ENCODE results near the gene PPP4R3B.
A peak's percentile ranks its signal among the peaks of the same experiment; 100 is the strongest.

The PPP4R3B gene

DNA sequence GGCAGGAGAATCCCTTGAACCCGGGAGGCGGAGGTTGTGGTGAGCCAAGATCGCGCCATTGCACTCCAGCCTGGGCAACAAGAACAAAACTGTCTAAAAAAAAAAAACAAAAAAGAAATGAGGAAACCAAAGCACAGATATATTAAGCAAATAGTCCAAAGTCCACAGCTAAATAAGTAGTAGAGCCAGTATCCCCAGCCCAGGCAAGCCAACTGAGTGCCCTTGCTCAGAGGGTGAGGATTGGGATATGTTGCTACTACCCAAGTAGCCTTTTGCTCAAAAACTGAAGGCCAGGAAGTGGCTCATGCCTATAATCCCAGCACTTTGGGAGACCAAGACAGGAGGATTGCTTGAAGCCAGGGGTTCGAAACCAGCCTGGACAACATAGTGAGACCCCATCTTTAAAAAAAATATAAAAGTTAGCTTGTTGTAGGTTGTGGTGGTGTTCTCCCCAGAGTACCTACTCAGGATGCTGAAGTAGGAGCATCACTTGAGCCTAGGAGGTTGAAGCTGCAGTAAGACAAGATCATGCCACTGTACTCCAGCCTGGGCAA, 92.5 kb downstream of the PPP4R3B start:
- TF ChIP-seq EGR2 (tag by site-specific recombination; IDR thresholded peaks at IDR 0.05; ENCODE audit: low read depth) (no peak), ZNF121 (tag by site-specific recombination; IDR thresholded peaks at IDR 0.05) (peak; percentile 19; the same call in 1 of the 2 replicates)
- no peak overlapping the region for H3K27ac ChIP-seq (ENCODE audit: extremely low read depth, low read depth, low read length)
- CTCF ChIA-PET, result interaction anchor here (0.8 kb wide), 1 partner anchor 398 kb away, joined by 3 read pairs; the partner anchor contains the start of gene EFEMP1
- no peaks in the 10 kb centered on the region for H3K4me1 ChIP-seq (ENCODE audit: control insufficient read depth, insufficient read depth, low read length)
- POLR2A ChIA-PET, result no interaction called here
- H3K9me3 ChIP-seq (ENCODE audit: control insufficient read depth, insufficient read depth, low read depth, low read length), result no peaks in the 10 kb centered on the region
- H3K4me3 ChIP-seq (ENCODE audit: low read depth, low read length), result no peak overlapping the region
- peaks cover 41 to 61% of the 10 kb centered on the region in 2 experiments for H3K36me3 ChIP-seq (ENCODE audit: control insufficient read depth in 2 of 2, insufficient read depth in 1 of 2, low read length in 2 of 2)

DNA sequence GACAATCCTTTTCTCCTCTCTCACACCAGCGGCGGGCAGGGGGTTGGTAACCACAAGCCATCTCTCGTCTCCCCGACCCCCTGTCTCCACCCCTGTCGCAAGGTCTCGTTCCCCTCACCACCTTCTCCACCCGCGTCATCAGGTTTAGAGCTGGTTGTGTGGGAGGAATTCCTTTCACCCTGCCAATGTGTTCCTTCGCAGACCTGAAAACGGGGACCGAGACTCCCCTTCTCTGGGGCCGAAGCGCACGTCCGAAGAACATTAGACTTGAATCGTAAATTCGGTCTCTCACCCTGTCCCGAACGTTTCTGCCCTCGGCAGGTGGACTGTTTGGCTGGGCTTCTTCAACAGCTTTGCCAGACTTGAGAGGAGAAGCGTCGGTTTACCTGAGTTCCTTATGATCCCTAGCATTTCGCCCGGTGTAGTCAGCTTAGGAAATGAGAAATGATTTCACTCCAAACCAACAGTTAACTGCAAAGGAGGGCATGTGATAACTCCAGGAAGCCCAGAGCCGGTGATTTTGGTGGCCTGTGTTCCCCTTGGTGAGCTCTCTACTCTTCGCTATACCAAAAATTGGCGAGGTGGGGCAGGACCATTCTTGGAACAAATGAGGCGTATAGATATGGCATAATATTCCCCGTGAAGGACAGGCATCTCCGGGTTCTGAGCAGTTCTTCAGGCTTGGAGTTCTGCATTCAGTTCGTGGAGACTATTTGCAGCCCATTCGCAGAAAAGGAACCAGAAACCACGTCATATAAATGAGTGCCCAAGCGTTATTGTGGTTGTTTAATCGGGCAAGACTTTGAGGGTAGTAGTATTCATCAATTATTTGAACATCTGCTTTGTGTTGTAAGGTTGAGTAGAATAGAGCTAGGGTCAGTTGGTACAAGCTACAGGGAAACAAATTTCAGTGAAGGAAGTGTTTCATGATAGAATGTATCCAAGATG, 97.2 kb downstream of the PPP4R3B start:
- Histone ChIP-seq H3K9me3 (ENCODE audit: control insufficient read depth, insufficient read depth, low read depth, low read length) (no peaks in the 10 kb centered on the region), H3K36me3 (ENCODE audit: control insufficient read depth in 2 of 2, insufficient read depth in 1 of 2, low read length in 2 of 2) (peaks cover 16 to 34% of the 10 kb centered on the region in 2 experiments), H3K4me1 (ENCODE audit: control insufficient read depth, insufficient read depth, low read length) (no peaks in the 10 kb centered on the region), H3K4me3 (ENCODE audit: low read depth, low read length) (peak overlapping the region; percentile 79), H3K27ac (ENCODE audit: extremely low read depth, low read depth, low read length) (peak overlapping the region; percentile 54)
- ChIA-PET CTCF (interaction anchor here (0.6 to 1.5 kb wide), 6 partner anchors 8 to 1460 kb away, joined by 3 to 6 read pairs (median 4); no protein-coding TSS in a partner anchor), POLR2A (interaction anchor here (0.5 to 2.7 kb wide), 23 partner anchors 11 to 564 kb away, joined by 3 to 28 read pairs (median 4); partner anchors contain the start of genes CCDC88A, CLHC1, PPP4R3B and RPS27A)
- TF ChIP-seq ZFHX2 (tag by site-specific recombination; conservative IDR thresholded peaks at IDR 0.05) (peak; percentile 28; the same call in 1 of the 2 replicates), ZNF76 (tag by site-specific recombination; IDR thresholded peaks at IDR 0.05; ENCODE audit: borderline replicate concordance, low read depth) (peak; percentile 51; the same call in 1 of the 2 replicates), ZFP37 (tag by site-specific recombination; IDR thresholded peaks at IDR 0.05) (0 out of 2 replicates have a peak, but pooled peaks have one; percentile 21), ZBTB17 (tag by site-specific recombination; IDR thresholded peaks at IDR 0.05) (peak; percentile 41), PRDM6 (tag by site-specific recombination; IDR thresholded peaks at IDR 0.05) (no peak), PATZ1 (tag by site-specific recombination; IDR thresholded peaks at IDR 0.05) (no peak), ZNF248 (tag by site-specific recombination; IDR thresholded peaks at IDR 0.05) (no peak), ZBTB20 (tag by site-specific recombination; IDR thresholded peaks at IDR 0.05) (peak; percentile 17; the same call in 1 of the 2 replicates), ZNF335 (tag by site-specific recombination; conservative IDR thresholded peaks at IDR 0.05) (peak; percentile 22), ZSCAN30 (tag by site-specific recombination; IDR thresholded peaks at IDR 0.05) (peak; percentile 2; the same call in 1 of the 2 replicates), RBAK (tag by site-specific recombination; IDR thresholded peaks at IDR 0.05) (no peak), ZNF501 (tag by site-specific recombination; IDR thresholded peaks at IDR 0.05) (0 out of 2 replicates have a peak, but pooled peaks have one; percentile 49), ZNF10 (tag by site-specific recombination; IDR thresholded peaks at IDR 0.05) (no peak)
- TF ChIP-seq, protein P1, sequence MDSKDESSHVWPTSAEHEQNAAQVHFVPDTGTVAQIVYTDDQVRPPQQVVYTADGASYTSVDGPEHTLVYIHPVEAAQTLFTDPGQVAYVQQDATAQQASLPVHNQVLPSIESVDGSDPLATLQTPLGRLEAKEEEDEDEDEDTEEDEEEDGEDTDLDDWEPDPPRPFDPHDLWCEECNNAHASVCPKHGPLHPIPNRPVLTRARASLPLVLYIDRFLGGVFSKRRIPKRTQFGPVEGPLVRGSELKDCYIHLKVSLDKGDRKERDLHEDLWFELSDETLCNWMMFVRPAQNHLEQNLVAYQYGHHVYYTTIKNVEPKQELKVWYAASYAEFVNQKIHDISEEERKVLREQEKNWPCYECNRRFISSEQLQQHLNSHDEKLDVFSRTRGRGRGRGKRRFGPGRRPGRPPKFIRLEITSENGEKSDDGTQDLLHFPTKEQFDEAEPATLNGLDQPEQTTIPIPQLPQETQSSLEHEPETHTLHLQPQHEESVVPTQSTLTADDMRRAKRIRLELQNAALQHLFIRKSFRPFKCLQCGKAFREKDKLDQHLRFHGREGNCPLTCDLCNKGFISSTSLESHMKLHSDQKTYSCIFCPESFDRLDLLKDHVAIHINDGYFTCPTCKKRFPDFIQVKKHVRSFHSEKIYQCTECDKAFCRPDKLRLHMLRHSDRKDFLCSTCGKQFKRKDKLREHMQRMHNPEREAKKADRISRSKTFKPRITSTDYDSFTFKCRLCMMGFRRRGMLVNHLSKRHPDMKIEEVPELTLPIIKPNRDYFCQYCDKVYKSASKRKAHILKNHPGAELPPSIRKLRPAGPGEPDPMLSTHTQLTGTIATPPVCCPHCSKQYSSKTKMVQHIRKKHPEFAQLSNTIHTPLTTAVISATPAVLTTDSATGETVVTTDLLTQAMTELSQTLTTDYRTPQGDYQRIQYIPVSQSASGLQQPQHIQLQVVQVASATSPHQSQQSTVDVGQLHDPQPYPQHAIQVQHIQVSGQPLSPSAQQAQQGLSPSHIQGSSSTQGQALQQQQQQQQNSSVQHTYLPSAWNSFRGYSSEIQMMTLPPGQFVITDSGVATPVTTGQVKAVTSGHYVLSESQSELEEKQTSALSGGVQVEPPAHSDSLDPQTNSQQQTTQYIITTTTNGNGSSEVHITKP (tag by site-specific recombination; IDR thresholded peaks at IDR 0.05), result peak; percentile 71; the same call in 1 of the 2 replicates
- TF ChIP-seq, protein P2, sequence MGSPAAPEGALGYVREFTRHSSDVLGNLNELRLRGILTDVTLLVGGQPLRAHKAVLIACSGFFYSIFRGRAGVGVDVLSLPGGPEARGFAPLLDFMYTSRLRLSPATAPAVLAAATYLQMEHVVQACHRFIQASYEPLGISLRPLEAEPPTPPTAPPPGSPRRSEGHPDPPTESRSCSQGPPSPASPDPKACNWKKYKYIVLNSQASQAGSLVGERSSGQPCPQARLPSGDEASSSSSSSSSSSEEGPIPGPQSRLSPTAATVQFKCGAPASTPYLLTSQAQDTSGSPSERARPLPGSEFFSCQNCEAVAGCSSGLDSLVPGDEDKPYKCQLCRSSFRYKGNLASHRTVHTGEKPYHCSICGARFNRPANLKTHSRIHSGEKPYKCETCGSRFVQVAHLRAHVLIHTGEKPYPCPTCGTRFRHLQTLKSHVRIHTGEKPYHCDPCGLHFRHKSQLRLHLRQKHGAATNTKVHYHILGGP (tag by site-specific recombination; IDR thresholded peaks at IDR 0.05), result no peak
- TF ChIP-seq, protein P3, sequence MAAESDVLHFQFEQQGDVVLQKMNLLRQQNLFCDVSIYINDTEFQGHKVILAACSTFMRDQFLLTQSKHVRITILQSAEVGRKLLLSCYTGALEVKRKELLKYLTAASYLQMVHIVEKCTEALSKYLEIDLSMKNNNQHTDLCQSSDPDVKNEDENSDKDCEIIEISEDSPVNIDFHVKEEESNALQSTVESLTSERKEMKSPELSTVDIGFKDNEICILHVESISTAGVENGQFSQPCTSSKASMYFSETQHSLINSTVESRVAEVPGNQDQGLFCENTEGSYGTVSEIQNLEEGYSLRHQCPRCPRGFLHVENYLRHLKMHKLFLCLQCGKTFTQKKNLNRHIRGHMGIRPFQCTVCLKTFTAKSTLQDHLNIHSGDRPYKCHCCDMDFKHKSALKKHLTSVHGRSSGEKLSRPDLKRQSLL (tag by site-specific recombination; IDR thresholded peaks at IDR 0.05), result no peak
